Thymus (tissue), 11 donors: Measurements from ENCODE around the gene RCHY1. TPM values are rescaled to one million over a fixed set of nuclear protein-coding genes. Genes with fewer than 3 reads are reported as not detected.
"Not testable (repeated sequence)": the region's sequence is repeated elsewhere in the genome, so short reads cannot be mapped to it uniquely, and the experiment has no call there.

Experiments used
- DNase-seq, 9 donors: peaks; one replicate each; pipeline ENCODE4 v3.0.0-alpha.2; 2013; ENCODE audit warnings: low spot score in 9 of 9, low read depth in 6 of 9, missing footprints in 1 of 9
- H3K27ac ChIP-seq, 2 donors: one replicate each; pipeline ENCODE4 v1.5.1; 2013; ENCODE audit warnings: control low read depth in 1 of 2, low read depth in 1 of 2, low read length in 1 of 2, mild to moderate bottlenecking in 1 of 2, moderate library complexity in 1 of 2
- H3K27me3 ChIP-seq, 2 donors: one replicate each; pipeline ENCODE4 v1.5.1; 2013; ENCODE audit warnings: low read length in 1 of 2; ENCODE audit not compliant: control insufficient read depth in 2 of 2, insufficient read depth in 1 of 2
- H3K36me3 ChIP-seq, 2 donors: one replicate each; pipeline ENCODE4 v1.5.1; 2013; ENCODE audit warnings: low read length in 1 of 2, mild to moderate bottlenecking in 1 of 2, moderate library complexity in 1 of 2; ENCODE audit not compliant: control insufficient read depth in 2 of 2, insufficient read depth in 2 of 2
- H3K4me1 ChIP-seq, 2 donors: one replicate each; pipeline ENCODE4 v1.5.1; 2013; ENCODE audit warnings: low read length in 2 of 2; ENCODE audit not compliant: control insufficient read depth in 2 of 2, insufficient read depth in 2 of 2
- H3K4me3 ChIP-seq, 2 donors: one replicate each; pipeline ENCODE4 v1.5.1; 2013; ENCODE audit warnings: low read length in 2 of 2, control low read depth in 1 of 2, mild to moderate bottlenecking in 1 of 2
- H3K9me3 ChIP-seq, 2 donors: one replicate each; pipeline ENCODE4 v1.5.1; 2013; ENCODE audit warnings: low read length in 1 of 2, mild to moderate bottlenecking in 1 of 2; ENCODE audit not compliant: control insufficient read depth in 2 of 2, insufficient read depth in 1 of 2
- WGBS: extraction: QIAGEN DNeasy Blood & Tissue Kit; methylation state at CpG from one replicate; pipeline ENCODE4 v1.1.7; 2013; 5-methylcytosine and 5-hydroxymethylcytosine counted together
- polyA plus RNA-seq: library from polyadenylated mRNA; stranded (reverse); fragments of 200-250 nt; gene quantifications from one replicate; pipeline ENCODE4 v1.2.3, GENCODE V29; 2013
- total RNA-seq: library from RNA; stranded (reverse); fragments of 120-200 nt; gene quantifications from one replicate; pipeline ENCODE4 v1.2.4, GENCODE V29; 2013
- donor health status: healthy.

The RCHY1 gene
- total and polyA plus RNA-seq, 2 donors = 14.1 to 19.7 TPM

- no peaks in the 10 kb centered on the region for H3K9me3 ChIP-seq
- H3K4me1 ChIP-seq = no peaks in the 10 kb centered on the region
- no peaks in the 10 kb centered on the region for H3K27me3 ChIP-seq
- H3K4me3 ChIP-seq = no peak overlapping the region
- over 99% methylated on average over 5 of the region's 5 CpGs for WGBS
- no peak for DNase-seq
- H3K36me3 ChIP-seq = peaks cover 0 to 3% of the 10 kb centered on the region in 2 donors
- H3K27ac ChIP-seq = no peak overlapping the region
These were observed 31.3 kb upstream of the RCHY1 start for GRCh38 chr4:75545526-75545925.

GRCh38 chr4:75544870-75545269, 30.7 kb upstream of the RCHY1 start:
- no peak overlapping the region for H3K27ac ChIP-seq
- WGBS = 96% methylated on average over 3 of the region's 3 CpGs
- H3K4me1 ChIP-seq = no peaks in the 10 kb centered on the region
- peaks cover 0 to 3% of the 10 kb centered on the region in 2 donors for H3K36me3 ChIP-seq
- no peaks in the 10 kb centered on the region for H3K9me3 ChIP-seq
- no peaks in the 10 kb centered on the region for H3K27me3 ChIP-seq
- no peak overlapping the region for H3K4me3 ChIP-seq
- DNase-seq = no peak

DNA sequence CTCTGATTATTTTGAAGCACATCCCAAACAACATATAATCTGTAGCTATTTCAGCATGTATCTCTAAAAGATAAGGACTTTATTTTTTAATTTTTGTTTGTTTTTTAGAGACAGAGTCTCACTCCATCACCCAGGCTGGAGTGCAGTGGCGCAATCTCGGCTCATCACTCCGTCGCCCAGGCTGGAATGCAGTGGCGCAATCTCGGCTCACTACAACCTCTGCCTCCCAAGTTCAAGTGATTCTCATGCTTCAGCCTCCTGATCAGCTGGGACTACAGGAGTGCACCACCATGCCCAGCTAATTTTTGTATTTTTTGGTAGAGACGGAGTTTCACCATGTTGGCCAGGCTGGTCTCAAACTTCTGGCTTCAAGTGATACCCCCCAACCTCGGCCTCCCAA, 30.0 kb upstream of the RCHY1 start:
- not testable (repeated sequence) for H3K9me3 ChIP-seq, H3K36me3 ChIP-seq, H3K27me3 ChIP-seq, H3K4me3 ChIP-seq, H3K27ac ChIP-seq, H3K4me1 ChIP-seq, DNase-seq
- 98% methylated on average over 8 of the region's 8 CpGs for WGBS

- H3K27me3 ChIP-seq = no peaks in the 10 kb centered on the region
- H3K9me3 ChIP-seq = no peaks in the 10 kb centered on the region
- DNase-seq = no peak
- no peaks in the 10 kb centered on the region for H3K4me1 ChIP-seq
- H3K36me3 ChIP-seq = peaks cover 0 to 3% of the 10 kb centered on the region in 2 donors
- H3K4me3 ChIP-seq = no peak overlapping the region
- no peak overlapping the region for H3K27ac ChIP-seq
These were observed 28.6 kb upstream of the RCHY1 start for GRCh38 chr4:75542824-75543223.

DNA sequence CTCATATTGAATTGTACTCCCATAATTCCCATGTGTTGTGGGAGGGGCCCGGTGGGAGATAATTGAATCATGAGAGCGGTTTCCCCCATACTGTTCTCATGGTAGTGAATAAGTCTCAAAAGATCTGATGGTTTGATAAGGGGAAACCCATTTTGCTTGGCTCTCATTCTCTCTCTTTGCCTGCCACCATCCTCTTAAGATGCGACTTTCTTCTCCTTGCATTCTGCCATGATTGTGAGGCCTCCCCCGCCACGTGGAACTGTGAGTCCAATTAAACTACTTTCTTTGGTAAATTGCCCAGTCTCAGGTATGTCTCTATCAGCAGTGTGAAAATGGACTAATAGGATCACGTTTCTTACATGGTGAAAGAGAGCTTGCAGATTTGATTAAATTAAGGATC, 23.1 kb upstream of the RCHY1 start:
- WGBS = 95% methylated on average over 6 of the region's 6 CpGs

GRCh38 chr4:75533926-75534325, 19.7 kb upstream of the RCHY1 start:
- H3K27me3 ChIP-seq, DNase-seq, H3K4me3 ChIP-seq, H3K27ac ChIP-seq, H3K4me1 ChIP-seq: not testable (repeated sequence)
- peaks cover 12 to 14% of the 10 kb centered on the region in 2 donors for H3K36me3 ChIP-seq
- H3K9me3 ChIP-seq = peaks cover 0 to 15% of the 10 kb centered on the region in 2 donors

More for the DNA sequence above, 23.1 kb upstream of the RCHY1 start:
- not testable (repeated sequence) for DNase-seq, H3K27me3 ChIP-seq, H3K4me1 ChIP-seq, H3K27ac ChIP-seq, H3K4me3 ChIP-seq, H3K36me3 ChIP-seq
- peaks cover 0 to 13% of the 10 kb centered on the region in 2 donors for H3K9me3 ChIP-seq

DNA sequence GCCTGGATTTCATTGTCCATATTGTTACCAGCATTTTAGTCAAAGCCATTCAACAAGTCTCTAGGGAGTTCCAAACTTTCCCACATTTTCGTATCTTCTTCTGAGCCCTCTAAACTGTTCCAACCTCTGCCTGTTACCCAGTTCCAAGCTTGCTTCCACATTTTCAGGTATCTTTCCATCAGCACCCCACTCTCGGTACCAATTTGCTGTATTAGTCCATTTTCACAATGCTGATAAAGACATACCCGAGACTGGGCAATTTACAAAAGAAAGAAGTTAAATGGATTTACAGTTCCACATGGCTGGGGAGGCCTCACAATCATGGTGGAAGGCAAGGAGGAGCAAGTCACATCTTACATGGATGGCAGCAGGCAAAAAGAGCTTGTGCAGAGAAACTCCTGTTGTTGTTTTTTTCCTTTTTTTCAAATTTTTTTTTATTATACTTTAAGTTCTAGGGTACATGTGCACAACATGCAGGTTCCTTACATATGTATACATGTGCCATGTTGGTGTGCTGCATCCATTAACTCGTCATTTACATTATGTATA, 19.2 kb upstream of the RCHY1 start:
- DNase-seq, H3K4me1 ChIP-seq: not testable (repeated sequence)
- H3K36me3 ChIP-seq = peaks cover 14% of the 10 kb centered on the region in 2 donors

GRCh38 chr4:75531536-75532143, 17.4 kb upstream of the RCHY1 start:
- not testable (repeated sequence) for H3K27me3 ChIP-seq, H3K4me3 ChIP-seq, H3K27ac ChIP-seq, DNase-seq, H3K4me1 ChIP-seq
- WGBS = 94% methylated on average over 7 of the region's 7 CpGs
- Histone ChIP-seq H3K36me3 (peaks cover 14 to 23% of the 10 kb centered on the region in 2 donors), H3K9me3 (peaks cover 0 to 15% of the 10 kb centered on the region in 2 donors)

More for the DNA sequence above, 19.2 kb upstream of the RCHY1 start:
- H3K4me3 ChIP-seq, H3K27ac ChIP-seq, H3K27me3 ChIP-seq: not testable (repeated sequence)
- over 99% methylated on average over 4 of the region's 4 CpGs for WGBS
- H3K9me3 ChIP-seq = peaks cover 0 to 15% of the 10 kb centered on the region in 2 donors

- Histone ChIP-seq H3K4me1 (no peaks in the 10 kb centered on the region), H3K27me3 (no peaks in the 10 kb centered on the region), H3K9me3 (peaks cover 0 to 11% of the 10 kb centered on the region in 2 donors), H3K27ac (no peak overlapping the region), H3K36me3 (peaks cover 17 to 31% of the 10 kb centered on the region in 2 donors), H3K4me3 (no peak overlapping the region)
- no peak for DNase-seq
- WGBS = 96% methylated on average over 2 of the region's 2 CpGs
These were observed 16.5 kb upstream of the RCHY1 start for GRCh38 chr4:75530556-75531322.
